ENCODE results near the gene TRPV4.

TRPV4 gene

GRCh38 chr12:109804820-109805761 is 28.1 kb downstream of the TRPV4 start:
- DNase-seq, result peak; percentile 48

GRCh38 chr12:109803678-109804077 is 29.5 kb downstream of the TRPV4 start:
- no peak for DNase-seq

- no peak for DNase-seq
These were observed 30.4 kb downstream of the TRPV4 start for GRCh38 chr12:109802828-109803227.

- DNase-seq, result no peak
These were observed 32.7 kb downstream of the TRPV4 start for GRCh38 chr12:109800536-109800935.

GRCh38 chr12:109798691-109799090 is 34.5 kb downstream of the TRPV4 start:
- no peak for DNase-seq

- no peak for DNase-seq
These were observed 35.1 kb downstream of the TRPV4 start for GRCh38 chr12:109797905-109798669.

GRCh38 chr12:109796057-109796456 is 37.1 kb downstream of the TRPV4 start:
- DNase-seq, result no peak

- no peak for DNase-seq
These were observed 38.2 kb downstream of the TRPV4 start for GRCh38 chr12:109795023-109795422.

- DNase-seq, result no peak
These were observed 39.2 kb downstream of the TRPV4 start for GRCh38 chr12:109793826-109794501.

- no peak for DNase-seq
These were observed 39.8 kb downstream of the TRPV4 start for GRCh38 chr12:109793411-109793810.

- DNase-seq, result no peak
These were observed 40.2 kb downstream of the TRPV4 start for GRCh38 chr12:109792992-109793391.

- no peak for DNase-seq
These were observed 43.6 kb downstream of the TRPV4 start for GRCh38 chr12:109789526-109790048.

- DNase-seq, result no peak
These were observed 46.4 kb downstream of the TRPV4 start for GRCh38 chr12:109786799-109787198.

- DNase-seq, result no peak
These were observed 47.3 kb downstream of the TRPV4 start for GRCh38 chr12:109785854-109786253.

- DNase-seq, result no peak
These were observed 49.3 kb downstream of the TRPV4 start for GRCh38 chr12:109783965-109784244.

- DNase-seq, result no peak
These were observed 49.8 kb downstream of the TRPV4 start for GRCh38 chr12:109783135-109783964.

- no peak for DNase-seq
These were observed 50.9 kb downstream of the TRPV4 start for GRCh38 chr12:109782326-109782703.

GRCh38 chr12:109781668-109782325 is 51.4 kb downstream of the TRPV4 start:
- DNase-seq, result no peak

- no peak for DNase-seq
These were observed 53.8 kb downstream of the TRPV4 start for GRCh38 chr12:109779382-109779781.

GRCh38 chr12:109778684-109779083 is 54.5 kb downstream of the TRPV4 start:
- no peak for DNase-seq

- DNase-seq, result peak; percentile 33
These were observed 55.7 kb downstream of the TRPV4 start for GRCh38 chr12:109777544-109777943.

GRCh38 chr12:109776624-109777023 is 56.6 kb downstream of the TRPV4 start:
- no peak for DNase-seq

All from NCI-H1105 treated with DMSO at 0.1 percent for 48 hours (cell line).